GM12801 (cell line): ENCODE data around the gene DKK3.

Experiments
- TF ChIP-seq, protein P1 (sequence below): IDR thresholded peaks from one replicate; pipeline ENCODE4 v1.5.1; 2011; ENCODE audit warnings: control low read depth; ENCODE audit not compliant: insufficient read length; ENCODE audit errors: extremely low read depth

Gene DKK3

DNA sequence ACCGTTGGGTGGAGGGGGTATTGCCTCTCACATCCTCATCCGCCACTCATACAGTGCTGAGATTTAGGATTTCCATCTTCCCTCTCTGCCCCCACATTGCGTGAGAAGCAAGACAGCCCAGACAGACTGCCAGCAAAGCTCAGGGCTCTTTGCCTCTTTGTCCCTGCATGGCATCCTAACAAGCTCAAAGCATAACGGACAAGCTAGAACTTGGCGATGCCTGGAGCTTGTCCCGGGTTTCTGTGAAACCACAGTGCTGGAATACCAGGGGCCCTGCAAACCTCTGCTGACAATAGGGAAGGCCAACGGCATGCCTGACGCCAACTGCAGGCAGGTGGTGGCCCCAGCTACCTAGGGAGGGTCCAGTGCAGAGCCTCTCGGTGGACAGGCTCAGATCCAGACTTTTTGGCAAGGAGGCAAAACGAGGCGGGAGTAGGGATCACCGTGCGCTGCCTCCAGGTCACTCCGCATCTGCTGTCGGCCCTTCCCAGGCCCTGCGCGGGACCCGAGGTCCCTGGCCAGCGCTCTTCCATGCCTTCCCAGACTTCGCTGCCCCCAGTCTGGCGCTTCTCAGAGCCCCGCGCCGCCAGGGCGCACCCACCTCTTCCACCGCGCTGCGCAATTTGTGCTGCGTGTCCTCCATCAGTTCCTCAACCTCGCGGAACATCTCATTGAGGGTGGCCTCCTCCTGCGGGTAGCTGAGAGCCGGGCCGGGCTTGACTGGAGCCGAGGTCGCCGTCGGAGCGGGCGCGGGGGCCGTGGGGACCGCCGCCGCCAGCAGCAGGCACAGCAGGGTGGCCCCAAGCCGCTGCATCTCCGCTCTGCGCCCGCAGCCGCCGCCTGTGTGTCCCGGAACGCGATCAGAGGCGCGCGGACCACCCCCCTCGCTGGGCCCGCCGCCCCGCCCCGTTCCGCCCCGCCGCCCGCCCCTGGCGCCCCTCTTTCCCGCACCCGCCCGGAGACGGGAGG is at the start of gene DKK3:
Gene DKK3 (minus strand): TSS at position 858 of the 969 bp plus-strand sequence. CDS start 44 bp downstream, at position 814.
- TF ChIP-seq, protein P1, sequence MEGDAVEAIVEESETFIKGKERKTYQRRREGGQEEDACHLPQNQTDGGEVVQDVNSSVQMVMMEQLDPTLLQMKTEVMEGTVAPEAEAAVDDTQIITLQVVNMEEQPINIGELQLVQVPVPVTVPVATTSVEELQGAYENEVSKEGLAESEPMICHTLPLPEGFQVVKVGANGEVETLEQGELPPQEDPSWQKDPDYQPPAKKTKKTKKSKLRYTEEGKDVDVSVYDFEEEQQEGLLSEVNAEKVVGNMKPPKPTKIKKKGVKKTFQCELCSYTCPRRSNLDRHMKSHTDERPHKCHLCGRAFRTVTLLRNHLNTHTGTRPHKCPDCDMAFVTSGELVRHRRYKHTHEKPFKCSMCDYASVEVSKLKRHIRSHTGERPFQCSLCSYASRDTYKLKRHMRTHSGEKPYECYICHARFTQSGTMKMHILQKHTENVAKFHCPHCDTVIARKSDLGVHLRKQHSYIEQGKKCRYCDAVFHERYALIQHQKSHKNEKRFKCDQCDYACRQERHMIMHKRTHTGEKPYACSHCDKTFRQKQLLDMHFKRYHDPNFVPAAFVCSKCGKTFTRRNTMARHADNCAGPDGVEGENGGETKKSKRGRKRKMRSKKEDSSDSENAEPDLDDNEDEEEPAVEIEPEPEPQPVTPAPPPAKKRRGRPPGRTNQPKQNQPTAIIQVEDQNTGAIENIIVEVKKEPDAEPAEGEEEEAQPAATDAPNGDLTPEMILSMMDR: no peak

DNA sequence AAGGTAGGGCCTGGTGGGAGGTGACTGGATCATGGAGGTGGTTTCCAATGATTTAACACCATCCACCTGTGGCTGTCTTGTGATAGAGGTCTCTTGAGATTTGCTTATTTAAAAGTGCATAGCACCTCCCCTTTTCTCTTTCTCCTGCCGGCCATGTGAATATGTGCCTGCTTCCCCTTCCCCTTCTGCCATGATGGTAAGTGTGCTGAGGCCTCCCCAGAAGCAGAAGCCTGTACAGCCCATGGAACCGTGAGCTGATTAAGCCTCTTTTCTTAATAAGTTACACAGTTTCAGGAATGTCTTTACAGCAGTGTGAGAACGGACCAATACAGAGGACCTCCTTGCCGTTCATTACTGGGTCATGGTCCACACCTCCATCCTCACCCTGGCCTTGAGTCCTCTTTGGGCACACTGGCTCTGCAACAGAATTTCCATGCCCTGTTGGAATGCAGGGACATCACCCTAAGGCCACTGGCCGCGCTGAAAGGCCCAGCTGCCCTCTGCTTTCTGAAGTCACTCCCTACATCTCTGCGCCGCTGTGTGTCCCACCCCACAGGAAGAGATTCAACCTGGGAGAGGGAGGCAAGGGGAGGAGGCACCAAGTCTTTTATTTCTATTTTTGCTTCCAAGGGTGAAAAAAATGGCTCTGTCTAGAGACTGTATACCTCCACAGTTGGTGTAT is 49.0 kb upstream of the DKK3 start:
- TF ChIP-seq, protein P1: no peak

DNA sequence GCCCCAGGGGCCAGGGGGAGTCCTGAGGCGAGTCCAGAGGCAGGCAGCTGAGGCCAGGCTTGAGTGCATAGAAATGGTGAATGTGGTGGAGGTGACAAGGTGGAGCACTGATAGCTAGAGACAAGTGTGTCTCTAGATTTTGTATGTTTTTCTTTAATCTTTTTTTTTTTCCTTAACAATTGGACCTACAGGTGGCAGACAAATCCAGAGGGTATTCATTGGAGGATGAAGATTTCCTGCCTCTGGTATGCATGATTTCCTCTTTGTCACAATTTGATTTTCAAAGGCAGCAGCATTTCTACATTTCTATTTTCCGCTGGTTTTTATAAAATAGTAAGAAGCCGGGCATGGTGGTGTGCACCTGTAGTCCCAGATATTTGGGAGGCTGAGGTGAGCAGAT is 47.7 kb upstream of the DKK3 start:
- TF ChIP-seq, protein P1: no peak

DNA sequence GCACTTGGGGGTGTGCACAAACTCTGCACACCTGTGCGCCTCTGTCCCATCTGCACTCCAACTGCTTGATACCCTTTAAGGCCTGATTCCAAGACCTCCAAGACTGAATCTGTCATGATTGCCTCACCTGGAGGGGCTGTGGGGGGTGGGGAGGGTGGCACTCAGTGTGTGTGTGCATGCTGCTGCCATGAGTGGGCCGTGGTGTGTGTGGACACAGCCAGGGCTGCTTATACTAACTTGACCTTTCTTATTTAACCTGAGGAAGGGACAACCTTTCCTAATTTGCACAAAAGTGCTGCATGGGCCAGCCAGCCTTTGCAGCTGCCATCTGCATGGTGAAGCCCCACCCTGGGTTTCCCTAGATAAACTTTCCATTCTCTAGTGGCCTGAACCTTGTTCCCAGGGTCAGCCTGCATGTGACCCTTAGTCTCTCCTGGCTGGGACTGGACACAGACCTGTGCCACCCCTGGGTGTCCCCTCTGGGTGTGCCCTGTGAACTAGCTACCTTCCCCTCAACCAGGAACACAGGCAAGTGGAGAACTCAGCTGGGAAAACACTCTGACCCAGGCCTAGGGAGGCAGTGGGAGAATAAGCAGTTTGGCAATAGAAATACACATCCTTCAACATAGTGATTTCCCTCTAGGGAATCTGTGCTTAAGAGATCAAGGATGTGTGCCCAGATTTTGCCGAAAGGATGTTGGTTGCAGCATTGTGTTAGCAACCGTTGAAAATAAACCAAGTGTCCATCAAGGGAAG is 45.4 kb upstream of the DKK3 start:
- TF ChIP-seq, protein P1: no peak

DNA sequence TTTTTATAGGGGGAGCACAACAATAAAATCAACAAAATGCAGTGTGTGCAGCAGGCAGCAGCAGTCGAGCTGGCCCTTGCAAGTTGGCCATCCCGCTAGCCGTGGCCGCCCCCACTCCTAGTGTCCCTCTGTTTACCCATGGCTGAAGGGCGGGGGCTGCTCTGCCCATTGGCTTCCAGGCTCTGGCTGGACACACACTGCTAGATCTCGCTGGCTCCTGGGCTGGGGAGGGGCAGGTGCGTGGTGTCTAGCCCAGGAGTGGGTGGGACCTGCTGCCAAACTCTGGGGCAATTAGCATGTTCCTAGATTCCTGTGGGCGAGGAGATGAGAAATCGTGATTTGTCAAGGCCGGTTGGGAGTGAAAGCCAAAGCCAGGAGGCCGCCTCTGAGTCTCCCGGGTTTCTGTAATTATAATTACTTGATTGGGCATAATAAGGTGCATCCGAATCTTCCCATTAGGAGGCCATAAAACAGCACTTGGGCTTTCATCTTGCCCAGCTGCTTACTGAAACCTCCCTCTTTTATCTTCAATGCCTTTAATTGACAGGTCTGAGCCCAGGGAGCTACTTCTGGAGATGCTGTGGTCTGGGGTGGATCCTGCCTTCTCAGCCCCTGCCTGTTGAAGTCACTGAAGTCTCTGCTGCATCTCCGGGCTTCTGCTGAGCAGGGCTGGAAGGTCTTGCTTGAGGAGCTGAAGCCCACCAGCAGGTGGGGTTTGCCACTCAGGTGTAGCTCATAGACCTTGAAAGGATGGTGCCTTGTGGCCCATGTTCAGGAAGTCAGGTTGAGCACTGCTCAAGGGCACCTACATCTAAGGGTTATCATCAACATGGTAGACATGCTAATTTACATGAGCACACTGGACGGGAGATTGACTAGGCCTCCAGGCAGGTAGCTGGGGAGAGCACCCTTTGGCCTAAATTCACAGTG is 44.5 kb upstream of the DKK3 start:
- TF ChIP-seq, protein P1: no peak

DNA sequence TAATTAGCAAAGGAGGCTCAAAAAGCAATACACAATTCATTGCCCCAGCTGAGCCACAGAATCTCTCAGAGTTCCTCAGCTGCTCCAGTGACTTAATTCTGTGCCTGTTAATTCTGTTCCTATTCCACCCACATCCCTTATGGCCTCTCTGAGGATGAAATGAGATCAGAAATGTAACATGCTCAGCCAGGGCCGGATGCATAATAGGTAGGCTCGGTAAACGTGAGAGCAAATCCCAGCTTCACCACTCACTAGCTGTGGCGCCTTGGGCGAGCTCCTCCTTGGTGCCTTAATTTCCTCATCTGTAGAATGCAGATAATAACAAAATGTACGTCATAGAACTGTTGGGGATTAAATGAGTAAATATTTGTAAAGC is 42.8 kb upstream of the DKK3 start:
- TF ChIP-seq, protein P1: no peak
